ENCODE data around the gene SPSB1.
A peak's percentile ranks its signal among the peaks of the same experiment; 100 is the strongest.

Gene SPSB1

GRCh38 chr1:9309991-9310390 is 17.3 kb downstream of the SPSB1 start:
- Histone ChIP-seq H3K4me3 (ENCODE audit: low read length in 2 of 2) (no peak overlapping the region), H3K9ac (ENCODE audit: low read depth in 1 of 2, low read length in 2 of 2) (no peak overlapping the region), H3K36me3 (ENCODE audit: control insufficient read depth in 2 of 2, insufficient read depth in 2 of 2, low read length in 2 of 2) (no peaks in the 10 kb centered on the region), H3K9me3 (ENCODE audit: control insufficient read depth in 2 of 2, low read length in 2 of 2) (no peaks in the 10 kb centered on the region), H3K27ac (ENCODE audit: low read depth in 2 of 2, low read length in 2 of 2) (no peak overlapping the region), H3K27me3 (ENCODE audit: control insufficient read depth in 2 of 2, insufficient read depth in 2 of 2, low read length in 2 of 2) (no peaks in the 10 kb centered on the region), H3K4me1 (ENCODE audit: control insufficient read depth in 2 of 2, insufficient read depth in 2 of 2, low read length in 2 of 2) (no peaks in the 10 kb centered on the region)

DNA sequence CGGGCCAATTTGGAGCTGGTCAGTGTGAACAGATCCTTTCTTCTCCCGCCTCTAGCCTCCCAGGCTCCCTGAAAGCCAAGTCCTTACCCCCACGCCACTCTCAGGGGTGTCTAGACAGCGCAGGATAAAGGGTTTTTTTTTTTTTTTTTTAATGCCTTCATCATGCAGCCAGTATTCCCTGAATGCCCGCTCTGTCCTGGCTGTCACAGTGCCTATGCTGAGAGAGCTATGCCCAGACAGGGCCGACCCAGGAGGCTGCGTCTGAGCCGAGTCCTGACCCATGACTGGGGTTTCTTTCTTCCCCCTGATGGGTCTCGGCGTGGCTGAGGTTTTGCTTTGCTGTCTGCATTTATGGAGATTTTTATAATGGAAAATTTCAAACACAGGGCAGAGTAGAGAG is 18.3 kb downstream of the SPSB1 start:
- no peak overlapping the region for H3K9ac ChIP-seq (ENCODE audit: low read depth in 1 of 2, low read length in 2 of 2)
- H3K4me1 ChIP-seq (ENCODE audit: control insufficient read depth in 2 of 2, insufficient read depth in 2 of 2, low read length in 2 of 2) = peaks cover 4 to 7% of the 10 kb centered on the region in 2 donors
- no peak overlapping the region for H3K4me3 ChIP-seq (ENCODE audit: low read length in 2 of 2)
- no peaks in the 10 kb centered on the region for H3K27me3 ChIP-seq (ENCODE audit: control insufficient read depth in 2 of 2, insufficient read depth in 2 of 2, low read length in 2 of 2)
- H3K9me3 ChIP-seq (ENCODE audit: control insufficient read depth in 2 of 2, low read length in 2 of 2) = no peaks in the 10 kb centered on the region
- H3K27ac ChIP-seq (ENCODE audit: low read depth in 2 of 2, low read length in 2 of 2) = no peak overlapping the region
- no peaks in the 10 kb centered on the region for H3K36me3 ChIP-seq (ENCODE audit: control insufficient read depth in 2 of 2, insufficient read depth in 2 of 2, low read length in 2 of 2)

GRCh38 chr1:9311479-9311878 is 18.8 kb downstream of the SPSB1 start:
- H3K9me3 ChIP-seq (ENCODE audit: control insufficient read depth in 2 of 2, low read length in 2 of 2) = no peaks in the 10 kb centered on the region
- peaks cover 4 to 11% of the 10 kb centered on the region in 2 donors for H3K4me1 ChIP-seq (ENCODE audit: control insufficient read depth in 2 of 2, insufficient read depth in 2 of 2, low read length in 2 of 2)
- no peak overlapping the region for H3K27ac ChIP-seq (ENCODE audit: low read depth in 2 of 2, low read length in 2 of 2)
- H3K36me3 ChIP-seq (ENCODE audit: control insufficient read depth in 2 of 2, insufficient read depth in 2 of 2, low read length in 2 of 2) = no peaks in the 10 kb centered on the region
- H3K4me3 ChIP-seq (ENCODE audit: low read length in 2 of 2) = no peak overlapping the region
- H3K9ac ChIP-seq (ENCODE audit: low read depth in 1 of 2, low read length in 2 of 2) = no peak overlapping the region
- no peaks in the 10 kb centered on the region for H3K27me3 ChIP-seq (ENCODE audit: control insufficient read depth in 2 of 2, insufficient read depth in 2 of 2, low read length in 2 of 2)

- H3K4me1 ChIP-seq (ENCODE audit: control insufficient read depth in 2 of 2, insufficient read depth in 2 of 2, low read length in 2 of 2) = peaks cover 4 to 11% of the 10 kb centered on the region in 2 donors
These were observed 19.6 kb downstream of the SPSB1 start for GRCh38 chr1:9312168-9312720.

DNA sequence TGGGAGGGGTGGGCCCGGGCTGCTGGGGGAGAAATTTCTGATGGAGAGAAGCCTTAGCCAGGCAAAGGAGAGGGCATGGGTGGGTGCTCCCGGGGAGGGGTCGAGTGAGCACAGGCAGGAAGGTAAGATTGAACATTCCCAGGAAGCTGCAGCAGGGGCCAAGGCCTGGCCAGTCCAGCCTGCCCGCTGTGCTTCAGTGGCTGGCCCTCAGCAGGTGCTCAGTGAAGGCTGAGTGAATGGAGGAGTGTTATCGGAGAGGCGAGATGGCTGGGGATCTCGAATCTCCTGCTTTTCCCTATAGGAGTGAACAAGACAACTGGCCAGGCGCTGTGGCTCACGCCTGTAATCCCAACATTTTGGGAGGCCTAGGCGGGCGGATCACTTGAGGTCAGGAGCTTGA is 20.9 kb downstream of the SPSB1 start:
- Histone ChIP-seq H3K27ac (ENCODE audit: low read depth in 2 of 2, low read length in 2 of 2) (no peak overlapping the region), H3K4me3 (ENCODE audit: low read length in 2 of 2) (no peak overlapping the region), H3K4me1 (ENCODE audit: control insufficient read depth in 2 of 2, insufficient read depth in 2 of 2, low read length in 2 of 2) (peaks cover 6 to 16% of the 10 kb centered on the region in 2 donors), H3K9me3 (ENCODE audit: control insufficient read depth in 2 of 2, low read length in 2 of 2) (no peaks in the 10 kb centered on the region), H3K27me3 (ENCODE audit: control insufficient read depth in 2 of 2, insufficient read depth in 2 of 2, low read length in 2 of 2) (no peaks in the 10 kb centered on the region), H3K36me3 (ENCODE audit: control insufficient read depth in 2 of 2, insufficient read depth in 2 of 2, low read length in 2 of 2) (peaks cover 0 to 3% of the 10 kb centered on the region in 2 donors), H3K9ac (ENCODE audit: low read depth in 1 of 2, low read length in 2 of 2) (no peak overlapping the region)

More at GRCh38 chr1:9312168-9312720, 19.6 kb downstream of the SPSB1 start:
- H3K9me3 ChIP-seq (ENCODE audit: control insufficient read depth in 2 of 2, low read length in 2 of 2) = no peaks in the 10 kb centered on the region
- H3K9ac ChIP-seq (ENCODE audit: low read depth in 1 of 2, low read length in 2 of 2) = no peak overlapping the region
- no peak overlapping the region for H3K27ac ChIP-seq (ENCODE audit: low read depth in 2 of 2, low read length in 2 of 2)
- no peak overlapping the region for H3K4me3 ChIP-seq (ENCODE audit: low read length in 2 of 2)
- no peaks in the 10 kb centered on the region for H3K36me3 ChIP-seq (ENCODE audit: control insufficient read depth in 2 of 2, insufficient read depth in 2 of 2, low read length in 2 of 2)
- no peaks in the 10 kb centered on the region for H3K27me3 ChIP-seq (ENCODE audit: control insufficient read depth in 2 of 2, insufficient read depth in 2 of 2, low read length in 2 of 2)

DNA sequence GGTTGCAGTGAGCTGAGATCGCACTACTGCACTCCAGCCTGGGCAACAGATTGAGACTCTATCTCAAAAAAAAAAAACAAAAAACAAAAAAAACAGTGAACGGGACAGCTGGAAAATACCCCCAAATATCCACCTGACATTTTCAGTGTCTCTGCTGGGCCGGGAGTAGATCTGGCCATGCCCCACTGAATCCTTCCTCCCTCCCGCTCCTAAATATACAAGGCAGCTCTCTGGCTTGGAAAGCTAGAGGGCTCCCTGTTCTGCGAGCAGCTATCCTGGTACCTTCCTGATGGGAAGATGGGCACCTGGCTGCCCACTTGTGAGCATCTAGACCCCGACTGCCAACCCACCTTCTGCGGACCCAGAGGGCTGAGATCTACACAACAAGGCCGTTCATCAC is 21.4 kb downstream of the SPSB1 start:
- Histone ChIP-seq H3K36me3 (ENCODE audit: control insufficient read depth in 2 of 2, insufficient read depth in 2 of 2, low read length in 2 of 2) (peaks cover 0 to 3% of the 10 kb centered on the region in 2 donors), H3K4me3 (ENCODE audit: low read length in 2 of 2) (no peak overlapping the region), H3K27me3 (ENCODE audit: control insufficient read depth in 2 of 2, insufficient read depth in 2 of 2, low read length in 2 of 2) (no peaks in the 10 kb centered on the region), H3K9me3 (ENCODE audit: control insufficient read depth in 2 of 2, low read length in 2 of 2) (no peaks in the 10 kb centered on the region), H3K9ac (ENCODE audit: low read depth in 1 of 2, low read length in 2 of 2) (no peak overlapping the region), H3K4me1 (ENCODE audit: control insufficient read depth in 2 of 2, insufficient read depth in 2 of 2, low read length in 2 of 2) (peaks cover 6 to 16% of the 10 kb centered on the region in 2 donors), H3K27ac (ENCODE audit: low read depth in 2 of 2, low read length in 2 of 2) (no peak overlapping the region)

GRCh38 chr1:9314711-9315379 is 22.2 kb downstream of the SPSB1 start:
- Histone ChIP-seq H3K27ac (ENCODE audit: low read depth in 2 of 2, low read length in 2 of 2) (no peak overlapping the region), H3K27me3 (ENCODE audit: control insufficient read depth in 2 of 2, insufficient read depth in 2 of 2, low read length in 2 of 2) (no peaks in the 10 kb centered on the region), H3K9me3 (ENCODE audit: control insufficient read depth in 2 of 2, low read length in 2 of 2) (no peaks in the 10 kb centered on the region), H3K4me3 (ENCODE audit: low read length in 2 of 2) (no peak overlapping the region), H3K4me1 (ENCODE audit: control insufficient read depth in 2 of 2, insufficient read depth in 2 of 2, low read length in 2 of 2) (peaks cover 10 to 19% of the 10 kb centered on the region in 2 donors), H3K9ac (ENCODE audit: low read depth in 1 of 2, low read length in 2 of 2) (no peak overlapping the region), H3K36me3 (ENCODE audit: control insufficient read depth in 2 of 2, insufficient read depth in 2 of 2, low read length in 2 of 2) (peaks cover 0 to 3% of the 10 kb centered on the region in 2 donors)

- H3K27ac ChIP-seq (ENCODE audit: low read depth in 2 of 2, low read length in 2 of 2) = peak overlapping the region in 1 of 2 donors; percentile 43
- peaks cover 11 to 19% of the 10 kb centered on the region in 2 donors for H3K4me1 ChIP-seq (ENCODE audit: control insufficient read depth in 2 of 2, insufficient read depth in 2 of 2, low read length in 2 of 2)
- H3K4me3 ChIP-seq (ENCODE audit: low read length in 2 of 2) = no peak overlapping the region
- no peak overlapping the region for H3K9ac ChIP-seq (ENCODE audit: low read depth in 1 of 2, low read length in 2 of 2)
- peaks cover 0 to 3% of the 10 kb centered on the region in 2 donors for H3K36me3 ChIP-seq (ENCODE audit: control insufficient read depth in 2 of 2, insufficient read depth in 2 of 2, low read length in 2 of 2)
- no peaks in the 10 kb centered on the region for H3K27me3 ChIP-seq (ENCODE audit: control insufficient read depth in 2 of 2, insufficient read depth in 2 of 2, low read length in 2 of 2)
- H3K9me3 ChIP-seq (ENCODE audit: control insufficient read depth in 2 of 2, low read length in 2 of 2) = no peaks in the 10 kb centered on the region
These were observed 22.9 kb downstream of the SPSB1 start for GRCh38 chr1:9315411-9316079.

GRCh38 chr1:9316080-9316444 is 23.4 kb downstream of the SPSB1 start:
- Histone ChIP-seq H3K27ac (ENCODE audit: low read depth in 2 of 2, low read length in 2 of 2) (peak overlapping the region in 1 of 2 donors; percentile 43), H3K9me3 (ENCODE audit: control insufficient read depth in 2 of 2, low read length in 2 of 2) (no peaks in the 10 kb centered on the region), H3K9ac (ENCODE audit: low read depth in 1 of 2, low read length in 2 of 2) (no peak overlapping the region), H3K27me3 (ENCODE audit: control insufficient read depth in 2 of 2, insufficient read depth in 2 of 2, low read length in 2 of 2) (no peaks in the 10 kb centered on the region), H3K4me1 (ENCODE audit: control insufficient read depth in 2 of 2, insufficient read depth in 2 of 2, low read length in 2 of 2) (peaks cover 11 to 21% of the 10 kb centered on the region in 2 donors), H3K4me3 (ENCODE audit: low read length in 2 of 2) (no peak overlapping the region), H3K36me3 (ENCODE audit: control insufficient read depth in 2 of 2, insufficient read depth in 2 of 2, low read length in 2 of 2) (peaks cover 0 to 3% of the 10 kb centered on the region in 2 donors)

- H3K9me3 ChIP-seq (ENCODE audit: control insufficient read depth in 2 of 2, low read length in 2 of 2) = no peaks in the 10 kb centered on the region
- H3K36me3 ChIP-seq (ENCODE audit: control insufficient read depth in 2 of 2, insufficient read depth in 2 of 2, low read length in 2 of 2) = peaks cover 0 to 3% of the 10 kb centered on the region in 2 donors
- no peak overlapping the region for H3K27ac ChIP-seq (ENCODE audit: low read depth in 2 of 2, low read length in 2 of 2)
- no peak overlapping the region for H3K4me3 ChIP-seq (ENCODE audit: low read length in 2 of 2)
- H3K27me3 ChIP-seq (ENCODE audit: control insufficient read depth in 2 of 2, insufficient read depth in 2 of 2, low read length in 2 of 2) = no peaks in the 10 kb centered on the region
- peaks cover 16 to 23% of the 10 kb centered on the region in 2 donors for H3K4me1 ChIP-seq (ENCODE audit: control insufficient read depth in 2 of 2, insufficient read depth in 2 of 2, low read length in 2 of 2)
- H3K9ac ChIP-seq (ENCODE audit: low read depth in 1 of 2, low read length in 2 of 2) = no peak overlapping the region
These were observed 23.8 kb downstream of the SPSB1 start for GRCh38 chr1:9316512-9316911.
